Esophagus muscularis mucosa (tissue), 4 donors: Measurements from ENCODE around the gene AGAP1. TPM values are rescaled to one million over a fixed set of nuclear protein-coding genes. Genes with fewer than 3 reads are reported as not detected.

Source experiments
- DNase-seq: peaks from one replicate; pipeline ENCODE4 v3.0.0-alpha.2; 2017; ENCODE audit errors: extremely low spot score
- H3K27ac ChIP-seq, 4 donors: fragments of 200-600 bp; sonication (generic); replicated peaks in 1 of 4; 1 replicate in 3 of 4; 2 replicates in 1 of 4; pipeline ENCODE4 v1.5.1; 2016 to 2019; ENCODE audit warnings: mild to moderate bottlenecking in 1 of 4
- H3K27me3 ChIP-seq, 4 donors: fragments of 200-600 bp; sonication (generic); one replicate each; pipeline versions ENCODE4 v1.5.1 to v1.6.0; 2016 to 2019
- H3K36me3 ChIP-seq, 4 donors: fragments of 200-600 bp; sonication (generic); one replicate each; pipeline ENCODE4 v1.5.1; 2016 to 2019
- H3K4me1 ChIP-seq, 4 donors: fragments of 200-600 bp; sonication (generic); one replicate each; pipeline ENCODE4 v1.5.1; 2016 to 2019
- H3K4me3 ChIP-seq, 4 donors: fragments of 200-600 bp; sonication (generic); 1 replicate in 2 of 4; 2 replicates in 2 of 4; pipeline ENCODE4 v1.5.1; 2016 to 2019; ENCODE audit warnings: mild to moderate bottlenecking in 4 of 4, moderate library complexity in 1 of 4
- H3K9me3 ChIP-seq, 4 donors: fragments of 200-600 bp; sonication (generic); 1 replicate in 3 of 4; 2 replicates in 1 of 4; pipeline ENCODE4 v1.5.1; 2016 to 2019
- EP300 ChIP-seq: sonication (generic); formaldehyde crosslinking; IDR thresholded peaks from one replicate; pipeline ENCODE4 v1.6.1; 2017; ENCODE audit warnings: antibody characterized with exemption
- POLR2A ChIP-seq: fragments of 450-650 bp; IDR thresholded peaks from one replicate; pipeline ENCODE4 v1.6.1; 2017; ENCODE audit warnings: antibody characterized with exemption, moderate library complexity, mild to moderate bottlenecking, low read depth
- POLR2AphosphoS5 ChIP-seq, 2 donors: sonication (generic); formaldehyde crosslinking; IDR thresholded peaks; one replicate each; pipeline ENCODE4 v1.6.1; 2017; ENCODE audit warnings: antibody characterized with exemption in 2 of 2
- WGBS: methylation state at CpG from one replicate; pipeline ENCODE4 v1.1.5; 2018; 5-methylcytosine and 5-hydroxymethylcytosine counted together
- intact Hi-C: fragments of 100-400 bp; cut with DNase I; formaldehyde crosslinking; loops from one replicate; pipeline ENCODE4 v1.15.1; 2023
- total RNA-seq, 4 donors: library from RNA; depleted of rRNA; stranded (reverse); fragments of >200 nt; gene quantifications; one replicate each; pipeline versions ENCODE4 v1.1.0 to v1.2.1, GENCODE V29; 2016
- TF ChIP-seq, protein P1 (sequence below), 3 experiments: fragments of 200-600 bp in 2 of 3; fragments of 450-650 bp in 1 of 3; sonication (generic) in 2 of 3; IDR thresholded peaks; one replicate each; pipeline ENCODE4 v1.5.1; 2017 to 2019; ENCODE audit warnings: antibody characterized with exemption in 3 of 3, mild to moderate bottlenecking in 2 of 3, moderate library complexity in 1 of 3

AGAP1 gene
- total RNA-seq, 4 donors from 2014 or later: 37.9 to 62.4 (median 47.2) TPM

DNA sequence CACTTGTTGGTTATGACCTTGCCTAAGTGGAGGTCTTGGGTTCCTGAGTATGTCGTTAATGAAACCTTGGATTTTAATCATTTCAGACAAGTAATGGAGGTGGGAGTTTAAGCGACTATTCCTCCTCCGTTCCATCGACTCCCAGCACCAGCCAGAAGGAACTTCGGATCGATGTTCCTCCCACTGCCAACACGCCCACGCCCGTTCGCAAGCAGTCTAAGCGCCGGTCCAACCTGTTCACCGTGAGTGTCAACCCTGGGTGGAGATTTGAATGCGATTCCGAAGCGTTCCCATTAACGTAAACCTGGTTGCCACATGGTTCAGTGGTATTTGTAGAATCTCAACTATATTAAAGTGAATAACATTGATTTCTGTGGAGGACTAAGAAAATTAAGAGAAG, 305.4 kb downstream of the AGAP1 start:
- H3K27me3 ChIP-seq: no peaks in the 10 kb centered on the region
- H3K27ac ChIP-seq: no peak overlapping the region
- 97% methylated on average over 17 of the region's 17 CpGs for WGBS
- peaks cover 14 to 49% (median 43%) of the 10 kb centered on the region in 4 donors for H3K36me3 ChIP-seq
- peaks cover 0 to 2% (median under 1%) of the 10 kb centered on the region in 4 donors for H3K4me1 ChIP-seq
- no peak for DNase-seq
- H3K9me3 ChIP-seq: no peaks in the 10 kb centered on the region
- no peak overlapping the region for H3K4me3 ChIP-seq
- TF ChIP-seq, protein P1, sequence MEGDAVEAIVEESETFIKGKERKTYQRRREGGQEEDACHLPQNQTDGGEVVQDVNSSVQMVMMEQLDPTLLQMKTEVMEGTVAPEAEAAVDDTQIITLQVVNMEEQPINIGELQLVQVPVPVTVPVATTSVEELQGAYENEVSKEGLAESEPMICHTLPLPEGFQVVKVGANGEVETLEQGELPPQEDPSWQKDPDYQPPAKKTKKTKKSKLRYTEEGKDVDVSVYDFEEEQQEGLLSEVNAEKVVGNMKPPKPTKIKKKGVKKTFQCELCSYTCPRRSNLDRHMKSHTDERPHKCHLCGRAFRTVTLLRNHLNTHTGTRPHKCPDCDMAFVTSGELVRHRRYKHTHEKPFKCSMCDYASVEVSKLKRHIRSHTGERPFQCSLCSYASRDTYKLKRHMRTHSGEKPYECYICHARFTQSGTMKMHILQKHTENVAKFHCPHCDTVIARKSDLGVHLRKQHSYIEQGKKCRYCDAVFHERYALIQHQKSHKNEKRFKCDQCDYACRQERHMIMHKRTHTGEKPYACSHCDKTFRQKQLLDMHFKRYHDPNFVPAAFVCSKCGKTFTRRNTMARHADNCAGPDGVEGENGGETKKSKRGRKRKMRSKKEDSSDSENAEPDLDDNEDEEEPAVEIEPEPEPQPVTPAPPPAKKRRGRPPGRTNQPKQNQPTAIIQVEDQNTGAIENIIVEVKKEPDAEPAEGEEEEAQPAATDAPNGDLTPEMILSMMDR (IDR thresholded peaks at IDR 0.05): no peak
- TF ChIP-seq POLR2A (no peak), EP300 (no peak), POLR2AphosphoS5 (IDR thresholded peaks at IDR 0.05) (no peak)
- intact Hi-C loops: no loop called here

DNA sequence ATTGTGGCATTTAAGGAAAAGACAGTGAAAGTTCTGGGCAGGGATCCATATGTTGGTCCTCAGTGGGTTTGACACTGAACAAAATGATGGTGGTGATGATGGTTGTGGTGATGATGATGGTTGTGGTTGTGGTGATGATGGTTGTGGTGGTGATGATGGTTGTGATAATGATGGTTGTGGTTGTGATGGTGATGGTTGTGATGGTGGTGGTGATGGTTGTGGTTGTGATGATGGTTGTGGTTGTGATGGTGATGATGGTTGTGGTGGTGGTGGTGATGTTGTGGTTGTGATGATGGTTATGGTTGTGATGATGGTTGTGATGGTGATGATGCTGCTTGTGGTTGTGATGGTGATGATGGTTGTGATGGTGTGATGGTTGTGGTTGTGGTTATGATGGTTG, 308.7 kb downstream of the AGAP1 start:
- intact Hi-C loops: no loop called here
- TF ChIP-seq EP300 (no peak), POLR2AphosphoS5 (IDR thresholded peaks at IDR 0.05) (no peak), POLR2A (no peak)
- TF ChIP-seq, protein P1 (IDR thresholded peaks at IDR 0.05): no peak
- H3K9me3 ChIP-seq: no peaks in the 10 kb centered on the region
- H3K27me3 ChIP-seq: no peaks in the 10 kb centered on the region
- no peak overlapping the region for H3K27ac ChIP-seq
- no peak overlapping the region for H3K4me3 ChIP-seq
- H3K36me3 ChIP-seq: peaks cover 14 to 52% (median 49%) of the 10 kb centered on the region in 4 donors
- H3K4me1 ChIP-seq: peaks cover 0 to 7% (median 3%) of the 10 kb centered on the region in 4 donors
- no peak for DNase-seq

DNA sequence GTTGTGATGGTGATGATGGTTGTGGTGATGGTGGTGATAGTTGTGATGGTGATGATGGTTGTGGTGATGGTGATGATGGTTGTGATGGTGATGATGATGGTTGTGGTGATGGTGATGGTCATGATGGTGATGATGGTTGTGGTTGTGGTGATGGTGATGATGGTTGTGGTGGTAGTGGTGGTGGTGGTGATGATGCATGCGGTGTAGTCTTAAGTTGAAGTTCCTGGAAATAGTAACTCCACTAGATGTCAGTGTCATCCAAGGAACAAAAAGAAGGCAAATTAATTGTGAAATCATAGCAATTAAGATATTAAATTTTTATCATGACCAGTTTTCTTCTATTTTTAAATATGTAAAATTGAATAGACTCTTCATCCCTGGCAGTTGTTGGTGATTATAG, 309.2 kb downstream of the AGAP1 start:
- intact Hi-C loops: no loop called here
- DNase-seq: no peak
- no peaks in the 10 kb centered on the region for H3K9me3 ChIP-seq
- H3K36me3 ChIP-seq: peaks cover 14 to 52% (median 48%) of the 10 kb centered on the region in 4 donors
- H3K4me1 ChIP-seq: peaks cover 0 to 7% (median 3%) of the 10 kb centered on the region in 4 donors
- no peaks in the 10 kb centered on the region for H3K27me3 ChIP-seq
- H3K27ac ChIP-seq: no peak overlapping the region
- TF ChIP-seq POLR2A (no peak), EP300 (no peak), POLR2AphosphoS5 (IDR thresholded peaks at IDR 0.05) (no peak)
- TF ChIP-seq, protein P1 (IDR thresholded peaks at IDR 0.05): peak in 1 of 3 experiments; percentile 23
- WGBS: 100% methylated on average over 1 of the region's 1 CpG
- no peak overlapping the region for H3K4me3 ChIP-seq

DNA sequence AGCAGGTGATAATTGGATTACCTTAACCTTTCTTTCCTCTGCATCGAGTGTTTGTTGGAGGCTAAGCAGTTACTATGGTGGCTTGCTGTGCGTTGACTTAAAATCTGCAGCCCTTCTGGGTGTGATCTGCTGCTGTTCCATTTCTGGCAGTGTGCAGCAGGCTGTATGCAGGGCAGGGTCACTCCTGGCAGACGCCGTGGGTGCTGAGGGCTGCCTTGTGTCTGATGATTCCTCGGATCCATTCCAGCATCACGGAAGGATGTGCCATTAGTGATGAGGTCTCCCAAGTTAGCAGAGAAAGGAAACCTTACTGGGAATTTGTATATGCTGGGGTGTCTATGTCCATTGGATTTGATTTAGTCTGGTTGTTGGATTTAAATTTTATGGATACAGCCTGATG, 310.8 kb downstream of the AGAP1 start:
- no peaks in the 10 kb centered on the region for H3K27me3 ChIP-seq
- intact Hi-C loops: no loop called here
- TF ChIP-seq, protein P1 (IDR thresholded peaks at IDR 0.05): no peak
- TF ChIP-seq POLR2A: no peak
- no peak for TF ChIP-seq POLR2AphosphoS5 (IDR thresholded peaks at IDR 0.05)
- no peak overlapping the region for H3K27ac ChIP-seq
- no peaks in the 10 kb centered on the region for H3K9me3 ChIP-seq
- DNase-seq: no peak
- 67% methylated on average over 6 of the region's 6 CpGs for WGBS
- H3K4me3 ChIP-seq: no peak overlapping the region
- H3K4me1 ChIP-seq: peaks cover 0 to 7% (median 3%) of the 10 kb centered on the region in 4 donors
- H3K36me3 ChIP-seq: peaks cover 14 to 51% (median 48%) of the 10 kb centered on the region in 4 donors
